Activated T-cell treated with anti-CD3 and anti-CD28 coated beads, Interleukin-2, amount 50 U/mL, for 4 hours (primary cell): ENCODE measurements around the gene MRPL24. TPM values are rescaled to one million over a fixed set of nuclear protein-coding genes. Genes with fewer than 3 reads are reported as not detected.

Experiments used
- ATAC-seq, 2 donors: fragments of 200-7000 bp; cut with Tn5 transposase; one replicate each; pipeline ENCODE4 v1.10.0; 2021
- DNase-seq: peaks from one replicate; pipeline ENCODE4 v3.0.0-alpha.2; 2020
- H3K27me3 Mint-ChIP-seq: one replicate; pipeline ENCODE4 v1.8.0; 2021; ENCODE audit warnings: low read depth, mixed read lengths
- H3K36me3 Mint-ChIP-seq: one replicate; pipeline ENCODE4 v1.8.0; 2022; ENCODE audit warnings: mixed read lengths; ENCODE audit not compliant: insufficient read depth
- H3K4me1 Mint-ChIP-seq: one replicate; pipeline ENCODE4 v1.8.0; 2021; ENCODE audit warnings: low read depth, mixed read lengths
- H3K4me3 Mint-ChIP-seq: one replicate; pipeline ENCODE4 v1.8.0; 2021; ENCODE audit warnings: mild to moderate bottlenecking, moderate library complexity, mixed read lengths
- H3K9me3 Mint-ChIP-seq: one replicate; pipeline ENCODE4 v1.8.0; 2021; ENCODE audit warnings: mixed read lengths
- total RNA-seq, 3 donors: library from RNA; stranded (reverse); gene quantifications; one replicate each; pipeline ENCODE4 v1.2.1, GENCODE V29; 2021

MRPL24 gene
- total RNA-seq, 3 donors from 2014 or later, result 132 to 138 (median 132) TPM

- Mint-ChIP-seq H3K9me3 (no peaks in the 10 kb centered on the region), H3K36me3 (no peaks in the 10 kb centered on the region), H3K4me1 (peaks cover 25% of the 10 kb centered on the region), H3K4me3 (no peak overlapping the region), H3K27me3 (peaks cover 34% of the 10 kb centered on the region)
- no peak for ATAC-seq
- DNase-seq, result no peak
Measured at GRCh38 chr1:156704166-156704711, 36.6 kb downstream of the MRPL24 start.

GRCh38 chr1:156703741-156704140 is 37.1 kb downstream of the MRPL24 start:
- DNase-seq, result no peak
- ATAC-seq, result no peak
- Mint-ChIP-seq H3K4me3 (no peak overlapping the region), H3K4me1 (peaks cover 25% of the 10 kb centered on the region), H3K27me3 (peaks cover 38% of the 10 kb centered on the region), H3K36me3 (no peaks in the 10 kb centered on the region), H3K9me3 (no peaks in the 10 kb centered on the region)

- Mint-ChIP-seq H3K36me3 (no peaks in the 10 kb centered on the region), H3K27me3 (peaks cover 38% of the 10 kb centered on the region), H3K4me1 (peaks cover 25% of the 10 kb centered on the region), H3K4me3 (no peak overlapping the region), H3K9me3 (no peaks in the 10 kb centered on the region)
- DNase-seq, result no peak
- ATAC-seq, result no peak
Measured at GRCh38 chr1:156703336-156703735, 37.6 kb downstream of the MRPL24 start.

- no peaks in the 10 kb centered on the region for H3K36me3 Mint-ChIP-seq
- H3K4me1 Mint-ChIP-seq, result peaks cover 15% of the 10 kb centered on the region
Measured at GRCh38 chr1:156700736-156701531, 40.0 kb downstream of the MRPL24 start.

GRCh38 chr1:156698995-156699394 is 41.9 kb downstream of the MRPL24 start:
- H3K36me3 Mint-ChIP-seq, result no peaks in the 10 kb centered on the region
- H3K9me3 Mint-ChIP-seq, result no peaks in the 10 kb centered on the region
- DNase-seq, result no peak
- H3K4me3 Mint-ChIP-seq, result no peak overlapping the region
- no peaks in the 10 kb centered on the region for H3K4me1 Mint-ChIP-seq
- no peak for ATAC-seq
- H3K27me3 Mint-ChIP-seq, result peaks cover 45% of the 10 kb centered on the region

More at GRCh38 chr1:156700736-156701531, 40.0 kb downstream of the MRPL24 start:
- Mint-ChIP-seq H3K9me3 (no peaks in the 10 kb centered on the region), H3K27me3 (peaks cover 48% of the 10 kb centered on the region), H3K4me3 (no peak overlapping the region)
- no peak for ATAC-seq
- DNase-seq, result no peak

- no peak overlapping the region for H3K4me3 Mint-ChIP-seq
- no peaks in the 10 kb centered on the region for H3K9me3 Mint-ChIP-seq
- ATAC-seq (no peak), DNase-seq (no peak)
- no peaks in the 10 kb centered on the region for H3K36me3 Mint-ChIP-seq
- peaks cover 5% of the 10 kb centered on the region for H3K4me1 Mint-ChIP-seq
- peaks cover 47% of the 10 kb centered on the region for H3K27me3 Mint-ChIP-seq
Measured at GRCh38 chr1:156697481-156697880, 43.4 kb downstream of the MRPL24 start.

- ATAC-seq (no peak), DNase-seq (no peak)
- Mint-ChIP-seq H3K4me1 (peaks cover 12% of the 10 kb centered on the region), H3K36me3 (no peaks in the 10 kb centered on the region), H3K4me3 (no peak overlapping the region), H3K27me3 (peaks cover 52% of the 10 kb centered on the region), H3K9me3 (no peaks in the 10 kb centered on the region)
Measured at GRCh38 chr1:156696755-156697154, 44.1 kb downstream of the MRPL24 start.

GRCh38 chr1:156694690-156694962 is 46.3 kb downstream of the MRPL24 start:
- no peak for DNase-seq
- no peak for ATAC-seq
- Mint-ChIP-seq H3K4me3 (no peak overlapping the region), H3K4me1 (peaks cover 17% of the 10 kb centered on the region), H3K9me3 (no peaks in the 10 kb centered on the region), H3K36me3 (no peaks in the 10 kb centered on the region), H3K27me3 (peaks cover 59% of the 10 kb centered on the region)

GRCh38 chr1:156693848-156694689 is 46.8 kb downstream of the MRPL24 start:
- H3K9me3 Mint-ChIP-seq, result no peaks in the 10 kb centered on the region
- no peak overlapping the region for H3K4me3 Mint-ChIP-seq
- no peaks in the 10 kb centered on the region for H3K36me3 Mint-ChIP-seq
- peaks cover 22% of the 10 kb centered on the region for H3K4me1 Mint-ChIP-seq
- ATAC-seq, result no peak
- DNase-seq, result no peak
- H3K27me3 Mint-ChIP-seq, result peaks cover 62% of the 10 kb centered on the region

- H3K4me1 Mint-ChIP-seq, result peaks cover 22% of the 10 kb centered on the region
- peaks cover 66% of the 10 kb centered on the region for H3K27me3 Mint-ChIP-seq
- ATAC-seq (no peak), DNase-seq (no peak)
- no peaks in the 10 kb centered on the region for H3K36me3 Mint-ChIP-seq
- H3K4me3 Mint-ChIP-seq, result no peak overlapping the region
- no peaks in the 10 kb centered on the region for H3K9me3 Mint-ChIP-seq
Measured at GRCh38 chr1:156692925-156693847, 47.7 kb downstream of the MRPL24 start.

GRCh38 chr1:156692441-156692924 is 48.4 kb downstream of the MRPL24 start:
- Mint-ChIP-seq H3K27me3 (peaks cover 66% of the 10 kb centered on the region), H3K4me1 (peaks cover 22% of the 10 kb centered on the region), H3K4me3 (no peak overlapping the region), H3K36me3 (no peaks in the 10 kb centered on the region), H3K9me3 (no peaks in the 10 kb centered on the region)
- ATAC-seq (no peak), DNase-seq (no peak)

GRCh38 chr1:156691665-156692440 is 49.0 kb downstream of the MRPL24 start:
- H3K4me1 Mint-ChIP-seq, result peaks cover 22% of the 10 kb centered on the region
- H3K9me3 Mint-ChIP-seq, result no peaks in the 10 kb centered on the region
- no peak for DNase-seq
- ATAC-seq, result no peak
- no peak overlapping the region for H3K4me3 Mint-ChIP-seq
- no peaks in the 10 kb centered on the region for H3K36me3 Mint-ChIP-seq
- peaks cover 64% of the 10 kb centered on the region for H3K27me3 Mint-ChIP-seq

GRCh38 chr1:156691191-156691590 is 49.7 kb downstream of the MRPL24 start:
- Mint-ChIP-seq H3K9me3 (no peaks in the 10 kb centered on the region), H3K4me3 (no peak overlapping the region), H3K4me1 (peaks cover 22% of the 10 kb centered on the region), H3K36me3 (no peaks in the 10 kb centered on the region), H3K27me3 (peaks cover 58% of the 10 kb centered on the region)
- DNase-seq (no peak), ATAC-seq (no peak)
